Calu3 (cell line): Measurements from ENCODE around the gene CYB561D2. TPM values are rescaled to one million over a fixed set of nuclear protein-coding genes. Genes with fewer than 3 reads are reported as not detected.

Experiments used
- BruUV-seq: library from RNA; stranded (reverse); fragments of 400-500 nt; replicated peaks from 2 replicates; lab custom pipeline; 2021; lab: Mats Ljungman, UMichigan
- CTCF ChIA-PET: fragments of 300-600 bp; sonication (Branson Sonifier 250); formaldehyde crosslinking; loops from one replicate; lab custom pipeline; 2022; ENCODE audit warnings: antibody characterized with exemption; lab: Charles Lee
- DNase-seq: peaks from one replicate; pipeline ENCODE4 v3.0.0; 2022
- H3K27ac Mint-ChIP-seq: one replicate; pipeline ENCODE4 v1.8.0; 2022; ENCODE audit warnings: mixed read lengths; ENCODE audit not compliant: unreplicated experiment
- H3K27me3 Mint-ChIP-seq: one replicate; pipeline ENCODE4 v1.8.0; 2022; ENCODE audit warnings: mixed read lengths; ENCODE audit not compliant: unreplicated experiment
- H3K36me3 Mint-ChIP-seq: one replicate; pipeline ENCODE4 v1.8.0; 2022; ENCODE audit warnings: mild to moderate bottlenecking, moderate library complexity, mixed read lengths; ENCODE audit not compliant: insufficient read depth, unreplicated experiment
- H3K4me1 Mint-ChIP-seq: one replicate; pipeline ENCODE4 v1.8.0; 2022; ENCODE audit warnings: mild to moderate bottlenecking, low read depth, mixed read lengths; ENCODE audit not compliant: unreplicated experiment
- H3K4me3 Mint-ChIP-seq: one replicate; pipeline ENCODE4 v1.8.0; 2022; ENCODE audit warnings: mild to moderate bottlenecking, low read depth, moderate library complexity, mixed read lengths; ENCODE audit not compliant: unreplicated experiment
- H3K9me3 Mint-ChIP-seq: one replicate; pipeline ENCODE4 v1.8.0; 2022; ENCODE audit warnings: low read depth, mixed read lengths; ENCODE audit not compliant: unreplicated experiment
- CTCF ChIP-seq: fragments of 200-600 bp; IDR thresholded peaks from one replicate; pipeline ENCODE4 v1.8.0; 2022; ENCODE audit warnings: antibody characterized with exemption; ENCODE audit not compliant: unreplicated experiment
- intact Hi-C: fragments of 100-400 bp; cut with micrococcal nuclease; formaldehyde crosslinking; loops from one replicate; pipeline ENCODE4 v1.10.0; 2022; ENCODE audit not compliant: unreplicated experiment
- total RNA-seq: library from RNA; stranded (reverse); gene quantifications from 2 replicates; pipeline ENCODE4 v1.2.3, GENCODE V29; 2022

Gene CYB561D2
- total RNA-seq, 1 experiment from 2014 or later: 19.4 TPM

- no TSS peak for BruUV-seq
- H3K27ac Mint-ChIP-seq: no peak overlapping the region
Observed at GRCh38 chr3:50382722-50383121, 32.1 kb downstream of the CYB561D2 start.

GRCh38 chr3:50383750-50384149 lies 33.1 kb downstream of the CYB561D2 start:
- CTCF ChIA-PET: no interaction called here
- TF ChIP-seq CTCF: no peak
- DNase-seq: no peak
- H3K36me3 Mint-ChIP-seq: no peaks in the 10 kb centered on the region
- H3K27ac Mint-ChIP-seq: no peak overlapping the region
- H3K4me1 Mint-ChIP-seq: no peaks in the 10 kb centered on the region
- H3K9me3 Mint-ChIP-seq: no peaks in the 10 kb centered on the region
- no peak overlapping the region for H3K4me3 Mint-ChIP-seq
- no TSS peak for BruUV-seq
- H3K27me3 Mint-ChIP-seq: peaks cover 89% of the 10 kb centered on the region
- intact Hi-C loops: no loop called here

More at GRCh38 chr3:50382722-50383121, 32.1 kb downstream of the CYB561D2 start:
- no peak for TF ChIP-seq CTCF
- intact Hi-C loops: no loop called here
- CTCF ChIA-PET: no interaction called here
- no peak for DNase-seq
- peaks cover 98% of the 10 kb centered on the region for H3K27me3 Mint-ChIP-seq
- H3K4me3 Mint-ChIP-seq: no peak overlapping the region
- H3K4me1 Mint-ChIP-seq: no peaks in the 10 kb centered on the region
- H3K36me3 Mint-ChIP-seq: no peaks in the 10 kb centered on the region
- no peaks in the 10 kb centered on the region for H3K9me3 Mint-ChIP-seq

GRCh38 chr3:50385754-50386153 lies 35.1 kb downstream of the CYB561D2 start:
- Mint-ChIP-seq H3K4me1 (no peaks in the 10 kb centered on the region), H3K9me3 (no peaks in the 10 kb centered on the region), H3K4me3 (no peak overlapping the region), H3K27me3 (peaks cover 68% of the 10 kb centered on the region), H3K27ac (no peak overlapping the region), H3K36me3 (no peaks in the 10 kb centered on the region)
- TF ChIP-seq CTCF: no peak
- intact Hi-C loops: no loop called here
- CTCF ChIA-PET: no interaction called here
- no TSS peak for BruUV-seq
- DNase-seq: no peak

GRCh38 chr3:50388016-50388719 lies 37.5 kb downstream of the CYB561D2 start:
- Mint-ChIP-seq H3K4me3 (no peak overlapping the region), H3K27ac (no peak overlapping the region), H3K9me3 (no peaks in the 10 kb centered on the region), H3K4me1 (no peaks in the 10 kb centered on the region), H3K27me3 (peaks cover 47% of the 10 kb centered on the region), H3K36me3 (no peaks in the 10 kb centered on the region)
- TF ChIP-seq CTCF: no peak
- intact Hi-C loops: no loop called here
- peak; percentile 31 for DNase-seq
- BruUV-seq: no TSS peak
- CTCF ChIA-PET: interaction anchor here (1.7 kb wide), 1 partner anchor 8 kb away, joined by 4 read pairs; no protein-coding TSS in a partner anchor
